NK-92 (cell line): Measurements from ENCODE around the gene PRDM9.
"Not testable (repeated sequence)": the region's sequence is repeated elsewhere in the genome, so short reads cannot be mapped to it uniquely, and the experiment has no call there.

Source experiments
- DNase-seq: peaks from one replicate; lab custom pipeline; 2025; ENCODE audit not compliant: unreplicated experiment; lab: John Stamatoyannopoulos, UW

The PRDM9 gene

DNA sequence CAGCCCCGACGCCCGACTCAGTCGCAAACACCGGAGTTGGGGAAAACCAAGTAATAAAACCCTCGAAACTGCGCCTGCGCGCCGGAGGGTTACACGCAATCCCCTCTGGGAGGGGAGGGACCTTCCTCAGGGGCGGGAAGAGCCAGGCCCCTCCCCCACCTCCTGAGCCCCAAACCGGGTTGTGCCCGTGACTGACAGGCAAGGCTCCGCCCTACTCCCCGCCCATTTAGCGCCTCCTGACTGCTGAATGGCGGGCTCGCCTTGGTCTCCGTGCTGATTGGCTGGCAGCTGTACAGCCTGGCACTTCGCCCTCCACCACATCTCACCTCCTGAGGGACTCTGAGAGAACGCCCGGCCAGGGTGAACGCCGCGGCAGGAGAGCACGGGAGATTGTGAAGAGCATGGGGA, at the start of gene PRDM9:
Gene PRDM9 (plus strand): TSS at position 332 of the 408 bp plus-strand sequence. CDS start 1,425 bp downstream, outside the sequence.
- no peak for DNase-seq

DNA sequence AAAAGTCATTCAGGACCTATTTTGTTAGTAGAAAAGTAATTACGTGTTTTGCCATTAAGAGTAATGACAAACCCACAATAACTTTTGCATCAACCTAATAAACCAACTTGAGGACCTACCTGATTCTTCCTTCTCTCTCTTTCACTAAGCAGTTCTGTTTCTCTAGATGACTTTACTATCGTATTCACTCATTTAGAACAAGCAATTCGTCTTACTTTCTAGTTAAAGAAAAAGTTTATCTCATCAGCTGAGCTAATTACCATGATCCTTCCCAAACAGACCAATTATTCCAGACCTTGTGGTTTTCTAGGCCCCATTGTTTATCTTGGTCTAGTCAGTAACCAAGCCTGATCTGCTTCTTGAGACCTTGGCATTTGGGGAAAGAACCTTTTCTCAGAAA, 49.6 kb upstream of the PRDM9 start:
- no peak for DNase-seq

DNA sequence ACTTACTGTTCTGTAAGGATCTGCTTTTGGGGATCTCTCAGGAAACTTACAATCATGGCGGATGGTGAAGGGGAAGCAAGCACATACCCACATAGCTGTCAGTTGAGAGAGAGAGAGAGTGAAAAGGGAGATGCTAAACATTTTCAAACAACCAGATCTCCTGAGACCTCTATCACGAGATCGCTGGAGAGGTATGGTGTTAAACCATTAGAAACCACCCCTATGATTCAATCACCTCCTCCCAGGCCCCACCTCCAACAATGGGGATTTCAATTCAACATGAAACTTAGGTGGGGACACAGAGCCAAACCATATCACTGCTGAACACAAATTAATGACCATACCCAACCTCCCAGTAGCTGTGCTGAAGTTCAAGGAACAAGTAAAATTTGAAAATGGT, 48.2 kb upstream of the PRDM9 start:
- DNase-seq: no peak

GRCh38 chr5:23461576-23461975, 45.8 kb upstream of the PRDM9 start:
- no peak for DNase-seq

GRCh38 chr5:23466401-23466912, 41.0 kb upstream of the PRDM9 start:
- no peak for DNase-seq

DNA sequence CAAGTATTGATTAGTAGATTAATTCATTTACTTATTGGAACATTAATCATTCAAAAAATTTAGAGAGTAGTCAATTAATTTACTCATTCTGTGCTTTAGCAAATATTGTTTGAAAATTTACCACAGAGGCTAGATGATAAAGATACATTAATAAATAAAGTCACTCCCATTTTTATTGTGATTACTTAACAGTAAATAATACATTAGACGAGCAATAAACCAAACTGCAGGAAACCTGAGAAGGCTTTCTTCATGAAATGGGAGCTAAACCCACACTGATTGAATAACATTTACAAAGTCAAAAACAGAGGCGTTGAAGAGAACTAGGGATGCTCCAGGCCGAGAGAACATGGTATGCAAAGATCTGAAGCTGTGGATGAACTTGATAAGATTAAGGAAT, 38.8 kb upstream of the PRDM9 start:
- DNase-seq: no peak

GRCh38 chr5:23473915-23474314, 33.5 kb upstream of the PRDM9 start:
- DNase-seq: no peak

GRCh38 chr5:23474315-23474714, 33.1 kb upstream of the PRDM9 start:
- DNase-seq: no peak

- DNase-seq: no peak
Observed at GRCh38 chr5:23476580-23476979, 30.8 kb upstream of the PRDM9 start.

DNA sequence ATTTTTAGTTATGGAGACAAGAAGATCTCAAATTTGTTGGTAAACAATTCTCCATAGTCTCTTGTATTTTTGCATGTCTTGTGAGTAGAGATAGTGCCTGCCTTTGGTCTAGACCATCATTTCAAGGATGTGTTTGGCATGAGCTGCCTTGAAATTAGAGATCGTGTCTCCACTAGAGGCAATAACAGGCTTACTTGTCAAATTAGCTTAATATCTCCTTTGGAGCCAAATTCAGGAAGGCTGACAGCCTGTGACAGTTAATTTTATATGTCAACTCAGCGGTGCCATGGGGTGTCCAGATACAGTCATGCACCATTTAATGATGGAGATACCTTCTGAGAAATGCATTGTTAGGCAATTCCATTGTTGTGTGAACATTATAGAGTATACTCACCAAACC, 24.8 kb upstream of the PRDM9 start:
- no peak for DNase-seq

- DNase-seq: no peak
Observed at GRCh38 chr5:23483090-23483489, 24.3 kb upstream of the PRDM9 start.

DNA sequence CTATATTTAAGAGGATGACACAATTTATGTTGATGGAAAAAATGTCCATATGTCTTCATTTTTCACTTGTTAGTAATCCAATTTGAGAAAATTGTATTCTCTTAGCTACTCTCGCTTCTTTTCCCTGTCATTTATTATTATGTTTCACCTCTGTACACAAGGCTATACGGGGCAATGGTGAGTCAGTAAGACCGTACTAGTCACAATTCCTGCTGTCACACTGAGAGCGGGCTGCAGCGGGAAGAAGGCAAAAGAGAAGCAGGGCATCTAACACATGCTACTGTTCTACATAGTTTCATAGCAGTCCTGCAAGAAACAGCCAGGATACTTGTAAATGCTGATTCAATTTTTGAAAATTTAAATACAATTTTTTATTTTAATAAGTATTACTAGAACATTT, 23.3 kb upstream of the PRDM9 start:
- no peak for DNase-seq

GRCh38 chr5:23486227-23486626, 21.2 kb upstream of the PRDM9 start:
- not testable (repeated sequence) for DNase-seq

GRCh38 chr5:23490993-23491392, 16.4 kb upstream of the PRDM9 start:
- DNase-seq: no peak

GRCh38 chr5:23494558-23494957, 12.9 kb upstream of the PRDM9 start:
- no peak for DNase-seq

DNA sequence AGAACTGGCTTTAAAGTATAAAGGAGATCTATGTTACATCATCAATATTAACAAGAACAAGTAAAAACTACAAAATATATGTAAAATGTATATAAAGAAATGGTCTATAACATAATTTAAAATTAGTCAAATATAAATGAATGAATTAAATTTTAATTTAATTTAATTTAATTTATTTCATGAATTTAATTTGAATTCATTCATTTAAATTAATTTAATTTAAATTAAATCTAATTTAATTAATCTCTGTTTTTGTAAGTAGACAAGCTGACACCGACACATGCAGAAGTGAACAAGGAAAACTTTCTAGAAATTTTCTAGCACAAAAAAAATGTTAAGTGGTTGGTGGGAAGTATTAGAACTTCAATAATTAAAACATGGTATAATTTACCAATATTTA, 10.8 kb upstream of the PRDM9 start:
- no peak for DNase-seq

GRCh38 chr5:23506329-23507236, 826 bp upstream of the PRDM9 start:
- no peak for DNase-seq

GRCh38 chr5:23510434-23510833, 3.0 kb downstream of the PRDM9 start:
- not testable (repeated sequence) for DNase-seq

DNA sequence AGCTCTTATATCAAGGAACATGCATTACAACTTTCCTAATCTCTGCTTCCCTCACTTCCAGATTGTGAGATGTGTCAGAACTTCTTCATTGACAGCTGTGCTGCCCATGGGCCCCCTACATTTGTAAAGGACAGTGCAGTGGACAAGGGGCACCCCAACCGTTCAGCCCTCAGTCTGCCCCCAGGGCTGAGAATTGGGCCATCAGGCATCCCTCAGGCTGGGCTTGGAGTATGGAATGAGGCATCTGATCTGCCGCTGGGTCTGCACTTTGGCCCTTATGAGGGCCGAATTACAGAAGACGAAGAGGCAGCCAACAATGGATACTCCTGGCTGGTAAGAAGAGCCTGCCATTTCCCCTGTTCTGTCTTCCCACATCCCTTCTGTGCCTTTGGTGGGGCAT, 15.1 kb downstream of the PRDM9 start:
- DNase-seq: no peak

- DNase-seq: no peak
Observed at GRCh38 chr5:23523031-23523430, 15.6 kb downstream of the PRDM9 start.

GRCh38 chr5:23523998-23524397, 16.6 kb downstream of the PRDM9 start:
- DNase-seq: no peak

DNA sequence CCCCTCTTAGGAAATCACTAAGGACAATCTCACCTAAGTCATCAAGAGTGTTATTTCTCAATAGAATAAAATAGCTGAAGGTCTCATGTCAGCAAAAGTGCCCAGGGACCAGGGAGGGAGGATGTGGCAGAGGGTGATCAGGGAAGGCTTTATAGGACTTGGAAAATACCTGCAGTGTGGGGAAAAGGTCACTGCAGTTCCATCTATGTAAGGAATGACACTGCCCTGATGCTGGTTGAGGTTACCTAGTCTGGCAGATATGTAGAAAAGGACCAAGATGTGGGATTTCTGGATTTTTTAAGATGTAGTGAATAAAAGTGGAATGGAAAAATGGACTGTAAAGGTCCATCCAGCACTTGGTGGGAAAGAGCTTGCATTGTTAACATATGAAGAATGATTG, 18.3 kb downstream of the PRDM9 start:
- no peak for DNase-seq

GRCh38 chr5:23526616-23527015, 19.2 kb downstream of the PRDM9 start:
- not testable (repeated sequence) for DNase-seq
